GM12875 (cell line): ENCODE results near the gene HSD17B2.
"Not testable (repeated sequence)": the region's sequence is repeated elsewhere in the genome, so short reads cannot be mapped to it uniquely, and the experiment has no call there.

Source experiments
- H3K4me3 ChIP-seq: one replicate; pipeline ENCODE4 v1.5.1; 2011; ENCODE audit warnings: low read depth, low read length, control low read depth
- TF ChIP-seq, protein P1 (sequence below): IDR thresholded peaks from 2 replicates; pipeline ENCODE4 v1.5.1; 2011; ENCODE audit warnings: low read depth, mild to moderate bottlenecking, control low read depth, inconsistent platforms, low read length, moderate library complexity, borderline replicate concordance; ENCODE audit not compliant: insufficient read depth

HSD17B2 gene

GRCh38 chr16:82137822-82138167, 102.7 kb downstream of the HSD17B2 start:
- TF ChIP-seq, protein P1, sequence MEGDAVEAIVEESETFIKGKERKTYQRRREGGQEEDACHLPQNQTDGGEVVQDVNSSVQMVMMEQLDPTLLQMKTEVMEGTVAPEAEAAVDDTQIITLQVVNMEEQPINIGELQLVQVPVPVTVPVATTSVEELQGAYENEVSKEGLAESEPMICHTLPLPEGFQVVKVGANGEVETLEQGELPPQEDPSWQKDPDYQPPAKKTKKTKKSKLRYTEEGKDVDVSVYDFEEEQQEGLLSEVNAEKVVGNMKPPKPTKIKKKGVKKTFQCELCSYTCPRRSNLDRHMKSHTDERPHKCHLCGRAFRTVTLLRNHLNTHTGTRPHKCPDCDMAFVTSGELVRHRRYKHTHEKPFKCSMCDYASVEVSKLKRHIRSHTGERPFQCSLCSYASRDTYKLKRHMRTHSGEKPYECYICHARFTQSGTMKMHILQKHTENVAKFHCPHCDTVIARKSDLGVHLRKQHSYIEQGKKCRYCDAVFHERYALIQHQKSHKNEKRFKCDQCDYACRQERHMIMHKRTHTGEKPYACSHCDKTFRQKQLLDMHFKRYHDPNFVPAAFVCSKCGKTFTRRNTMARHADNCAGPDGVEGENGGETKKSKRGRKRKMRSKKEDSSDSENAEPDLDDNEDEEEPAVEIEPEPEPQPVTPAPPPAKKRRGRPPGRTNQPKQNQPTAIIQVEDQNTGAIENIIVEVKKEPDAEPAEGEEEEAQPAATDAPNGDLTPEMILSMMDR: no peak
- no peak overlapping the region for H3K4me3 ChIP-seq

DNA sequence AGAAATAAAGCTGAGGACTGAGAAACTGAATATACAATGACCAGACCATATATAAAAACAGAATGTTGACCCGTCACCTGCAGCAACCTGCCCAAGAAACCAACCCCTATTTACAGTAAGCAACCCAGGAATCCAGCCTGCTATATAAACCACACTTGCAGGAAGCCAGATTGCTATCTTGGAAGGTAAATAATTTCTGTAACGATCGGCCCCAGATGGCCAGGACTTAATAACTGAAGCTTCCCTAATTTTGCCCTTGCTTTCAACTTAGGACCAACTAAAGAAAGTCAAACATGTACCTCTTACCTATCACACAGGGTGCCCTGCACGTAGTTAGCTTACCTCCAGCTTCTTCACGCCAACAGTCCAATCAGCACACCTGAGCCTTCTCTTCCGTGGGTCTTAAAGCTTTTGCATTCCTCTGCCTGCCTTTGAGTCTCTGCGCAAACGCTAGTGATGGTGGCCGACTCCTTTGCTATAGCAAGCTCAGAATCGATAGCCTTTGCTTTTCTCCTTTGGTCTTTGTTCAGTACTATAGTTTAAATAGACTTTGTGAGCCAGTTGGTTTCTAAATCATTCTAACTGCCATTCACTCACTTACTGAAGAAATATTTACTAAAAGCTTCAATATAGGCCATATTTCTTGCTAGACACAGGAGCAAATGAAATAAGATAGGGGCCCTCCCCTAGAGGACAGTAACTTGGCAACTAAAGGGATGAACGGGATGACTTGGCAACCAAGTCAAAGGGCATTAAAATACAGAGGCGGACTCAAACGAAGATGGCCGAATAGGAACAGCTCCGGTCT, 103.6 kb downstream of the HSD17B2 start:
- no peak overlapping the region for H3K4me3 ChIP-seq

DNA sequence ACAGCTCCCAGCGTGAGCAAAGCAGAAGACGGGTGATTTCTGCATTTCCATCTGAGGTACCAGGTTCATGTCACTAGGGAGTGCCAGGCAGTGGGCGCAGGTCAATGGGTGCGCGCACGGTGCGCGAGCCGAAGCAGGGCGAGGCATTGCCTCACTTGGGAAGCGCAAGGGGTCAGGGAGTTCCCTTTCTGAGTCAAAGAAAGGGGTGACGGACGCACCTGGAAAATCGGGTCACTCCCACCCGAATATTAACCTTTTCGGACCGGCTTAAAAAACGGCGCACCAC, 104.2 kb downstream of the HSD17B2 start:
- H3K4me3 ChIP-seq: not testable (repeated sequence)

More for the DNA sequence above, 103.6 kb downstream of the HSD17B2 start:
- TF ChIP-seq, protein P1: no peak

- TF ChIP-seq, protein P1: no peak
- no peak overlapping the region for H3K4me3 ChIP-seq
Measured at GRCh38 chr16:82146556-82146955, 111.5 kb downstream of the HSD17B2 start.

DNA sequence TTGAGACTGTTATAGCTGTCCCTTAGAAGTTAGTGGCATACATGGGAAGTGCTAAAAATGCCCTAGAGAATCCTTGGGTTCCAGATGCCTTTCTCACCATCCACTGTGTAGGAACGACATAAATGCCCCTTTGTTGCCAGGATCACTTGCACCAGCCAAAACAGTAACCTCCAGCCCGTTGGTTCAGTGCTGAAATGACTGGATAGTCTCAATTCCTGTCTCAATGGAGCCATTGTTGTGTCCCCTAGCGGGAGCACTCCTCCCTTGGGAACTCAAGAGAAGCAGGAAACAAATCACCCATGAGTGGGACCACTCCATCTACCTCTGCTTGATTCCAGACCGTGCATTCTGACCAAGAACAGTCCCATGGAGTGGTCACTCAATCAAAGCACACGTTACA, 111.9 kb downstream of the HSD17B2 start:
- H3K4me3 ChIP-seq: no peak overlapping the region
- TF ChIP-seq, protein P1: no peak

DNA sequence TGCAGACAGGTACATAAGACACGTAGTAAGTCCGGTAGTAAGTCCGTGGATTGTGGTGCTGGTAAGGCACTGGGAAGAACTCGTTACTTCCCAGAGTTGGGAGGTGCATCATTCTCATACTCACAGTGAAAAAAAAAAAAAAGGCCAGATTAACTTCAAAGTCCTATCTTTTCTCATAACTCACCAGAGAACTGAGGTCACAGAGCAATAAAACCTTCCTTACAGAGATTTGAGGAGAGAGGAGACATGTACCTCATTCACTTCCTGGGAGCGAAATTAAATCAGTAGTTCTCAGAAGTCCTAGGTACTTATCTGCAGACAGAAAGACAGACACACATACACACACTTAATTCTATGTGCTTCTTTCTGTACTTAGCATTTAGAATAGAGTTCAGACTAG, 112.5 kb downstream of the HSD17B2 start:
- no peak overlapping the region for H3K4me3 ChIP-seq
- TF ChIP-seq, protein P1: no peak
